IPS DF 6.9 (cell line): ENCODE data around the gene LSP1.

Experiments used
- DNase-seq: peaks from one replicate; pipeline ENCODE4 v3.0.0-alpha.2; 2013; ENCODE audit warnings: low read depth, low spot score
- H3K27ac ChIP-seq: one replicate; pipeline ENCODE4 v1.5.1; 2013; ENCODE audit warnings: low read length, control low read depth
- H3K27me3 ChIP-seq: 2 replicates; pipeline ENCODE4 v1.6.1; 2013; ENCODE audit warnings: mild to moderate bottlenecking, low read length; ENCODE audit not compliant: control insufficient read depth, insufficient read depth
- H3K36me3 ChIP-seq: 2 replicates; pipeline ENCODE4 v1.6.1; 2013; ENCODE audit warnings: low read length; ENCODE audit not compliant: control insufficient read depth, insufficient read depth
- H3K4me1 ChIP-seq: 2 replicates; pipeline ENCODE4 v1.6.1; 2013; ENCODE audit warnings: low read length; ENCODE audit not compliant: control insufficient read depth, insufficient read depth
- H3K4me3 ChIP-seq: 2 replicates; pipeline ENCODE4 v1.5.1; 2013; ENCODE audit warnings: mild to moderate bottlenecking, low read length
- H3K9me3 ChIP-seq: 2 replicates; pipeline ENCODE4 v1.6.1; 2013; ENCODE audit warnings: low read length, inconsistent platforms; ENCODE audit not compliant: control insufficient read depth, insufficient read depth
- WGBS: extraction: QIAGEN DNeasy Blood & Tissue Kit; methylation state at CpG from one replicate; pipeline ENCODE4 v1.1.7; 2013; ENCODE audit warnings: mixed read lengths, missing lambda C conversion rate; ENCODE audit not compliant: insufficient read length, insufficient coverage; 5-methylcytosine and 5-hydroxymethylcytosine counted together

Gene LSP1

DNA sequence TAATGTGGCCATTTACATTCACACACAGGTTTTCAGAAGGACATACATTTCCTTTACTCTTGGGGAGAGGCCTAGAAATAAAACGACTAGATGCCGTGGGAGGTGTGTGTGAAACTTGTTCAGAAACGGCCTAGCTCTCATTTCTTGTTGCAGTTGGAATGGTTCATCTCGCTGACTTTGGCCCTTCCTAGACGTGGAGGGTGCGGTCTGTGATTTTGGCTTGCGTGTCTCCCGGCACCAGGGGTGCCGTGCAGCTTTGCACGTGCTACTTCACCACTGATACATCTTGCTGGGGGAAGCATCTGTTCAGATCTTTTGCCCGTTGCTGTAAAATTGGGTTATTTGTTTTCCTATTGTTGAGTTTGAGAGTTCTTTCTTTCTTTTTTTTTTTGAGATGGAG is 41.9 kb downstream of the LSP1 start:
- no peak overlapping the region for H3K27ac ChIP-seq
- no CpG with 5 or more reads among the region's 11 CpGs for WGBS

DNA sequence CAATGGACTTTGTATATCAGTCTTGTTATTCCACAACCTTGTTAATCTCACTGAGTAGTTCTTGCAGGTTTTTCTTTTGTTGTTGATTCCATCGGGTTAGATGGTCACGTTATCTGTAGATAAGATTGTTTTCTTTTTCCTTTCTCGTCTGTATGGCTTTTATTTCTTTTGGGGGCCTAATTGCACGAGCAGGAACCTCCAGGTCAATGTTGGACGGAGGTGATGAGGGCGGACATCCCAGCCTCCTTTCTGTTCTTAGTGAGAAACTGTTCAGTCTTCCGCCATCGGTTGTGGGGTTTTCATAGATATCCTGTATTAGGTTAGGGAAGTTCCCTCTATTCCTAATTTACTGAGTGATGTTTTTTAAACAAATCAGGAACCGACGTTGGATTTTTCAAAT is 43.6 kb downstream of the LSP1 start:
- Histone ChIP-seq H3K36me3 (no peaks in the 10 kb centered on the region), H3K27me3 (no peaks in the 10 kb centered on the region), H3K27ac (no peak overlapping the region), H3K4me3 (no peak overlapping the region), H3K4me1 (no peaks in the 10 kb centered on the region), H3K9me3 (no peaks in the 10 kb centered on the region)
- DNase-seq = no peak
- WGBS = no CpG with 5 or more reads among the region's 10 CpGs

More for the DNA sequence above, 41.9 kb downstream of the LSP1 start:
- H3K4me1 ChIP-seq = no peaks in the 10 kb centered on the region
- no peaks in the 10 kb centered on the region for H3K27me3 ChIP-seq
- no peak for DNase-seq
- no peak overlapping the region for H3K4me3 ChIP-seq
- H3K9me3 ChIP-seq = no peaks in the 10 kb centered on the region
- no peaks in the 10 kb centered on the region for H3K36me3 ChIP-seq

- Histone ChIP-seq H3K27me3 (no peaks in the 10 kb centered on the region), H3K27ac (no peak overlapping the region), H3K9me3 (no peaks in the 10 kb centered on the region), H3K4me1 (no peaks in the 10 kb centered on the region), H3K4me3 (no peak overlapping the region), H3K36me3 (no peaks in the 10 kb centered on the region)
- WGBS = no CpG with 5 or more reads among the region's 12 CpGs
- no peak for DNase-seq
Measured at GRCh38 chr11:1896923-1897322, 44.0 kb downstream of the LSP1 start.

DNA sequence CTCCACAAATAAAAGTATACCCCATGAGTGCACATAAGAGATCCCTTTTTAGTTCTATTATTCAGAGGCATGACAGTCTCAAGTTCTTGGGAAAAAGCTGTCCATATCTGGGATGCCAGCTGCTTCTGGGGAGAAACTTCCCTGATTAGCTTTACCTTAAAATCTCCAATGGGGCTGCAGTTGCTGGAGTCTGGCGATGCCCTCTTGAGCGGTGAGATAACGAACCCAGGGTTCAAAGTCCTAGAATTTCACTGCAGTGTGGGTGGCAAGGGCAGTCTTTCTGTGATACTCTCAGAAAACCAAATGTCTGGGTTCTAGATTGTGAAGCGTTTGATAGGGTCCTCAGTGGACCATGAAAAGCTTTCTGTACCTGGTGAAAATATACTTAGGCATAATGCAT is 46.2 kb downstream of the LSP1 start:
- no CpG with 5 or more reads among the region's 4 CpGs for WGBS
- H3K27ac ChIP-seq = no peak overlapping the region
- no peaks in the 10 kb centered on the region for H3K36me3 ChIP-seq
- DNase-seq = no peak
- H3K4me3 ChIP-seq = no peak overlapping the region
- H3K9me3 ChIP-seq = no peaks in the 10 kb centered on the region
- H3K27me3 ChIP-seq = no peaks in the 10 kb centered on the region
- no peaks in the 10 kb centered on the region for H3K4me1 ChIP-seq

GRCh38 chr11:1899686-1900085 is 46.8 kb downstream of the LSP1 start:
- Histone ChIP-seq H3K27me3 (no peaks in the 10 kb centered on the region), H3K9me3 (no peaks in the 10 kb centered on the region), H3K36me3 (no peaks in the 10 kb centered on the region), H3K27ac (no peak overlapping the region), H3K4me3 (no peak overlapping the region), H3K4me1 (no peaks in the 10 kb centered on the region)
- DNase-seq = no peak
- WGBS = no CpG with 5 or more reads among the region's 5 CpGs

GRCh38 chr11:1906181-1906580 is 53.3 kb downstream of the LSP1 start:
- H3K27me3 ChIP-seq = no peaks in the 10 kb centered on the region
- H3K27ac ChIP-seq = no peak overlapping the region
- no peak for DNase-seq
- H3K9me3 ChIP-seq = no peaks in the 10 kb centered on the region
- no peak overlapping the region for H3K4me3 ChIP-seq
- no CpG with 5 or more reads among the region's 5 CpGs for WGBS
- 0 out of 2 replicates have a peak, but pooled peaks cover 5% of the 10 kb centered on the region for H3K4me1 ChIP-seq
- H3K36me3 ChIP-seq = no peaks in the 10 kb centered on the region

- Histone ChIP-seq H3K4me1 (0 out of 2 replicates have a peak, but pooled peaks cover 5% of the 10 kb centered on the region), H3K27ac (no peak overlapping the region), H3K27me3 (no peaks in the 10 kb centered on the region), H3K9me3 (no peaks in the 10 kb centered on the region), H3K4me3 (no peak overlapping the region), H3K36me3 (no peaks in the 10 kb centered on the region)
- WGBS = no CpG with 5 or more reads among the region's 14 CpGs
- no peak for DNase-seq
Measured at GRCh38 chr11:1906611-1907423, 53.9 kb downstream of the LSP1 start.

DNA sequence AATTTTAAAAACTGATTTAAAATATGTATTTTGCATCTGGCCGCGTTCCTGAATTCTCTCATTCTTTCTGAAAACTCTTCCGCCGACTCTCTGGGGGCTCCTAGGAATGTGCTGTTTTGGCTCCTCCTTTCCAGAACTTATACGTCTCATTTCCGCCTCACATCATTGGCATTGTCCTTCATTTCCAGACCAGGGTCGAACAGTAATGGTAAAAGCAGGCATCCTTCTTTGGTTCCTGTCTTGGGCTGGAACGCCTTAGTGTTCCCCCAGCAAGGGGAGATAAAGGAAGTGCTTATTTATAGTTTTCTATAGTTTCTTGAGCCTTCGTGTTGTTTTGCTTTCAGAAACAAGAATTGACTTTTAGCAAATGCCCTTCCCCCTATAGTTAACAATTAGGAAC is 55.7 kb downstream of the LSP1 start:
- no peak overlapping the region for H3K4me3 ChIP-seq
- H3K27ac ChIP-seq = no peak overlapping the region
- no CpG with 5 or more reads among the region's 9 CpGs for WGBS
- 0 out of 2 replicates have a peak, but pooled peaks cover 5% of the 10 kb centered on the region for H3K4me1 ChIP-seq
- DNase-seq = no peak
- no peaks in the 10 kb centered on the region for H3K36me3 ChIP-seq
- H3K9me3 ChIP-seq = no peaks in the 10 kb centered on the region
- H3K27me3 ChIP-seq = no peaks in the 10 kb centered on the region

- no peaks in the 10 kb centered on the region for H3K27me3 ChIP-seq
- H3K9me3 ChIP-seq = no peaks in the 10 kb centered on the region
- DNase-seq = no peak
- H3K27ac ChIP-seq = no peak overlapping the region
- H3K4me1 ChIP-seq = 0 out of 2 replicates have a peak, but pooled peaks cover 5% of the 10 kb centered on the region
- no CpG with 5 or more reads among the region's 7 CpGs for WGBS
- H3K4me3 ChIP-seq = no peak overlapping the region
- no peaks in the 10 kb centered on the region for H3K36me3 ChIP-seq
Measured at GRCh38 chr11:1909524-1909923, 56.6 kb downstream of the LSP1 start.

- H3K4me1 ChIP-seq = peaks cover 7% of the 10 kb centered on the region
- WGBS = no CpG with 5 or more reads among the region's 13 CpGs
- no peaks in the 10 kb centered on the region for H3K9me3 ChIP-seq
- no peak overlapping the region for H3K27ac ChIP-seq
- no peak overlapping the region for H3K4me3 ChIP-seq
- no peaks in the 10 kb centered on the region for H3K27me3 ChIP-seq
- H3K36me3 ChIP-seq = no peaks in the 10 kb centered on the region
- DNase-seq = no peak
Measured at GRCh38 chr11:1912289-1912878, 59.5 kb downstream of the LSP1 start.
